KG1 (cell line): ENCODE measurements around the gene EPS8.
A peak's percentile ranks its signal among the peaks of the same experiment; 100 is the strongest.
"Not testable (repeated sequence)": the region's sequence is repeated elsewhere in the genome, so short reads cannot be mapped to it uniquely, and the experiment has no call there.

Experiments used
- DNase-seq: peaks from one replicate; lab custom pipeline; 2025; lab: John Stamatoyannopoulos, UW

EPS8 gene

DNA sequence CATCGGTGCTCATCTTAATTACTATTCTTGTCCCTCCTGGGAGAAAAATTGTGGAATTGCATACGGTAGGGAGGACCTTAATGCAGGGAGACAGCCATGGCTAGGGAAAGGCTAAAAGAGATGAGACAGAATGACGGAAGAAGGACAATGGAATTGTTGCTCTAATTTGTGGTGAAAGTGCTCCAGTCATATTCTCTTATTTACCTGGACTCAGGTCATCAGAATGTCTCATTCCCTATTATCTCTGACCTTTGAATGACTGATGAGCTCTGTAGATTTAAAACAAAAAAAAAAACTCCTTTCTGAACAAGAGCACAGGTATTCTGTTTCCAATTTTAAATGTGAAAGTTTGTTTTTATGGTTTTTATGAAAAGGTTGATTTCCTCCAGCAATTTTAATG, 8.6 kb upstream of the EPS8 start:
- no peak for DNase-seq

DNA sequence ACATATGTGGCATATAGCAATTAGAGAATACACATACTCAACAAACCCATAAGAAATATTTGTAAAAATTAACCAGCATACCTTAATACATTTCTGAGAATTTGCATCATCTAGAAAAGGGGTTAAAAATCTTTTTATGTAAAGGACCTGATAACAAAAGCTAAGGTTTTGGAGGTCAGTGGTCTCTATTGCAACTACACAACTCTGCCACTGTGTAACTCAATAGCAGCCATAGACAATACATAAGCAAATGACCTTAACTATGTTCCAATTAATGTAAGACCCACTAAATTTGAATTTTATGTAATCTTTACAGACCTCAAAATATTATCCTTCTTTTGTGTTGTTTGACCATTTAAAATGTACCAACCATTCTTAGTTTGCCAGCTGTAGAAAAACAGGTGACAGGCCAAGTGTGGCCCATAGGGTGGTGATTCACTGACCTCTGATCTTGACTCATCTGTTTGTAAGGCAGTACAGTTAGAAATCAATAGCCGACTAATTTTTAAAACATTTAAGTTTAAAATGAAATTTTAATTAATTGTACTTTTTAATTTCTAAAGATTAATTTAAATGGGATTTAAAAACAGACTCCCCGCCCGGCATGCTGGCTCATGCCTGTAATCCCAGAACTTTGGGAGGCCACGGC, 7.4 kb upstream of the EPS8 start:
- no peak for DNase-seq

DNA sequence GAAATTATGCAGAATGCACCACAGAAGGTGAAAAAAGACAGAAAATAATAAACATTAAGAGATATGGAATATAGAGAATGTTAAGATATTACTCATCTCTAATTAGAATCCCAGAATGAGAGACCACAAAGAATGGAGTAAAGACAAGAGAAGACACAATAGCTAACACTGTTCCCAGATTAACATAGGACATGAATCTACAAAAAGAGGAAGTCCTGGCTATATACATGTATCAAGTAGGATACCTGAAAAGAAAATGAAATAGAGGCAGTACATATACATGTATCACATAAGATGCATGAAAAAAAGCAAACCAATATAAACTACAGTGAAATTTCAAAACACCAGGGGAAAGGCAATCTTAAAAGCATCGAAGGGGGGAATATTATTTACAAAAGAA, 5.6 kb upstream of the EPS8 start:
- no peak for DNase-seq

DNA sequence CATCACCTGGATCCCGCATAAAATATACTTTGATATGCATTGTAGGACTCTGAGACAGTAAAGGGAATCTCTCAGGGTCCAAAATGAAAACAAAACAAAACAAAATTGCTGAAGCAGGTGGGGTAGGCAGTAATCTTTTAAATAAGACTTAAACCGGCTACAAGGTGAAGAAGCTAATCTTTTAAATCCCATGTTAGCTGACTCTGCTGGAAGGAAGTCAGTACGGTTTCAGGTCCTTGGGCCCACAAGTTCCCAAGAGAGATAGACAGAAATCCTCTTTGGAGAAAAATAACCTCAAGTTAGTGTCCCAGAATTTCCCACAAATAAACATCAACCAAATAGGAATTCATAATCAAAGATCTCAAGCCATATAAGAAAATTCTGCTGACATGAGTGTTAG, 5.0 kb upstream of the EPS8 start:
- no peak for DNase-seq

DNA sequence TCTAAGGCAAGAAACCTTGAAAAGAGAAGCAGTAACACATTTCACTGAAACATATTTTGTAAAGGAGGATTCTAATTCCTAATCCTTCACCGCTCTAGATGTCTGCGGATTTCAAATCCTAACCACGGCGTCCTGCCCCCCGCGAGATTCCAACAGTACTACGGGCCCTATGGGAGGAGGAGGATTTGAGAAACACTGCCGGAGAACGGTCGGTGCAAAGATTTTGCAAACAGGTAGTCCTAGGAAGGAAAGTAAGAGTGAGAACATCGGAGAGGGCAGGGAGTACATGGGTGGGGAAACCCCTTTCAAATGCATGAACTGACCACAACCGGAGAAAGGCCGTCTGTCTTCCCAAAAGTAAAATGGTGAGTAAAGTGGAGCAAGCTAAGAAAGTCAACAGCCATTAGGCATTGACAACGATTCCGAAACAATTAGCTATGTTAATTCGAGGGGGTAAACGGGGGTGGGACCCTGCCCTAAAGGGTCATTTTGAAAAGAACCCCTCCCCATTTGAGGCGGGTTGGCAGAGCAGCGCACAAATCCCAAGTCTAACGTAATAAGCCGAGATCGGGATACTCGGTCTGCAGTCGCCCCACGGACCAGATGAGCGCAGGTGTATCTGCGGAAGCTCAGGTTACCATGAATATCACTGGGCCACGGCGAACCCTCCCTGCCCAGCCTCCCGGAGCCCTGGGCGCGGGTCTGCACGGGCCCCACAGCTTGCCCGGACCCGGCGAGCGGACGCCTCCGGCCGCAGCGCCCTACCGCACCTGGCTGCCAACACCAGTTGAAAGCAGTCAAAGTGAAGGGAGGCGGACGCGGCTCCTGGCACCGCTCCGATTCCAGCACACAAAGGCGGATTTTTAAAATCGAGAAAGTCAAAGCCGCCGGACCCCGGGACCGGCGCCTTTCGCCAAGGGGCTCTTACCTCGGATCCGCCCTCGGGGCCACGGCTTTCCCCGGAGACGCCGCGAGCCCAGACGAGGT, 662 bp downstream of the EPS8 start:
- DNase-seq: peak; percentile 39

DNA sequence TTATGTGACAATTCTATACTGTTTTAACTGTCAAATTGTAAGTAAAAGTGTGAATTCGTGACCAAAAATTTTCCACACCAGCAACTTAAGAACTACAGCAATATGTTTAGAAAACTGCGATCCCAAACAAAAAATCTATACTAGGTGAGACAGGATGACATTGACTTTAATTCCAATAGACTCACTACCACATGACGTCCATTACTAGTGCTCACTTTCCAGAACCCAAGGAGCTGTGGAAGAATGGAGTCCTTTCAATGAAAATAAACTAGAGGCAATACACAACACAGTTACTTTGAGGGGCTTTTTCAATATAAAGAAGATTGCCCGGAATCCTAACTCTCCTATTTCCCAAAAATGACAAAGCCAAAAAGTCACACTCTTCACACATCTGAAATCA, 1.4 kb downstream of the EPS8 start:
- DNase-seq: no peak

DNA sequence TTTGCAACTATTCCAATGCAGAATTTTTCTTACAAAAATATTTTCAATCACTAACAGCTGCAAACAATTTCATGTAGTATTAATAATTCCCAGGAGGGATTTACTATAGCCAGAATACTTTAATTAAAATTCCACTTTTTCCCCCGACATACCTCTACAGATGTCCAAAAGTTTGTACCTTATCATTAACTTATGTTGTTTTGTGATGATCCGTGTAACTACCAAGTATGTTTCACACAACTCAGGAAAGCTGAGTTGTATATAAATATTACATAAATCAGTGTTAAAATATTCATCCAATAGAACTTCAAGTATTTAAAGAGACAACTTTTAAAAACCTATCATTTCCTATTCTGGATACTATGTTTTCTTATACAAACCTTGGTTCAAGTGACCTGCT, 2.4 kb downstream of the EPS8 start:
- DNase-seq: no peak

DNA sequence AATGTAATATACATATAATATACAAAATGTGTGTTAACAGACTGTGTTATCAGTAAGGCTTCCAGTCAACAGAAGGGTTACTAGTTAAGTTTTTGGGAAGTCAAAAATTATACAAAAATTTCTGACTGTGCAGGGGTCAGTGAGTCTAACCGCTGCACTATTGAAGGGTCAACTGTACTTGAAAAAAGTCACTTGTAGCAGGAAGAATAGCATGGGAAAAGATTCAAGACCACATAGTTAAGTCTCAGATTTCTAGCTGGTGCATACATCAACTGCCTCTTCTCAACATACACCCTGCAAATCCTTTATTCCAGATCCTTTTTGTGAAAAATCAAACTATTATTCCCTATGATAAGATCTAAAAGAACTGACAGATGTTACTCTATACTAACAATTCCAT, 5.9 kb downstream of the EPS8 start:
- DNase-seq: no peak

DNA sequence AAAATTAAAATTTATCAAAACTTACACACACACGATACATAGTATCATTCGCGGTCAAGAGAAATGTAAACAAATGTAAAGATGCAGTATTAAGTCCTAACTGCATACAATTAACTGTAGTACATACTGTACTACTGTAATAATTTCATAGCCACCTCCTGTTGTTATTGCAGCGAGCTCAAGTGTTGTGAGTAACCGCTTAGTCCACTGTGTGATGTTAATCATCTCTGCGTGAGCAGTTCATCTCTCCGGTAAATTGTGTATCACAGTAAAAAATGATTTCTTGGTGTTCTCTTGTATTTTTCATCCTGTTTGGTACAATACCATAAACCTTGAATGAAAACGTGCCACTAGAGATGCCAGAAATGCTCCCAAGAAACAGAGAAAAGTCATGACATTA, 6.5 kb downstream of the EPS8 start:
- no peak for DNase-seq

DNA sequence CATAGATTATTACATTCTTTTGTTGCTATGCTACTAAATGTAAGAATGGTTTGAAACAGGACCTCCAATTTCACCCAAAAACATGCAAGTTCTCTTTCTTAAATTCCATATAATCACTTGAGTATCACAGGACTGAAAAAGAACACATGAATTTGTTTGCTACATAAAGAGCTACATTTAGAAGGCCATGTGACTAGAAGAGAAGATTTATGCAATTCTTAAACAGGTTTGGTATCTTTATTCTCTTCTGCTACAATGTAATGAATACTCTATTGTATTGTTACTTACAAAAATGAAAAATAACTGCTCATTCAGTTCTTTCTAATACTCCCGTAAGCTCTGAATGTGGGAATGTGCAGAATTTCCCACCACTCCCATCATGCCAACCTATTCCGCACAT, 9.3 kb downstream of the EPS8 start:
- DNase-seq: no peak

DNA sequence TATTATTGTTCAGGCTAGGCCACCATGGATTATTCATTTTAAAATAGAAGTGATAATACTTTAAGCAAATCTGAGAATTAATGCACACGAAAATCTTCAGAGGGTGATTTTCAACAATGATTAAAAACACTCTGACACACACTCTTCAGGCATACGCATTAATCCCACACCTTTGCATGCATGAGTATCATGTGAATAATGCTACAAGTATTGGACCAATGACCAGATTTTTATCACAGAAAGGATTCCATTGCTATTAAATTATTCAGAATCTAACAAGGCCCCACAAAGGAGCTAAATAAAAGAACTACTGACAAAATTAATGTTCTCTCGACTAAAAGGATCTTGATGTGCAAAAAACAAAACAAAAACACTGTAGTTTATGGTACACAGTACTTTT, 11.1 kb downstream of the EPS8 start:
- DNase-seq: no peak

DNA sequence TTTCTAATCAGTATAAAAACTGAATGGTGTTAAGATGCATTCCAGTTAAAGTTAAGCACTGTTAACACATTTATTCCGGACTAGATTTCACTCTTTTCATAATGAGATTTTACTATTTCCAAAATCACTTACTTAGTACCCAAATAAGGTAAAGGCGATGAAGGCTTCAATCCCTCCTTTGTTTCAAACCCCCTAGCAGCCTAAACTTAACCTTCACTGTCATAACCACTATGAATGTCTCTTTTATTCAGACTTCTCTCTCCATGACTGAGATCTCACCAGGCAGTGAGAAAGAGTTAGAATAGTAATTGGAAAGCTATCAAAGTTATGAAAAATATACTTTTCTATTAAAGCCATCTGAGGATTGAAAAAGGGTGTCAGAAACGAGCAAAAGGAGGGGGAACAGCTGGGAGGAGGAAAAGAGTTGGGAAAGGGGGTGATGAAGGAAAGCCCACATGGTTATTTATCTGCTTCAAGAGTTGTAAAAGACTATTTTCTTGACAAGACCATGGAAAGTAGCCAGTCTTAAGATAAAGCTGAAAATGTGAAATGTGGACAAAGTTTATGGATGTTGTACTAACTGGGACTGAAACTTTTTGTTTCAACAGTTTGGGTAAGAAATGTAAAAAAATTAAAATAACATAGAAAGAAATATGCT, 11.7 kb downstream of the EPS8 start:
- DNase-seq: no peak

DNA sequence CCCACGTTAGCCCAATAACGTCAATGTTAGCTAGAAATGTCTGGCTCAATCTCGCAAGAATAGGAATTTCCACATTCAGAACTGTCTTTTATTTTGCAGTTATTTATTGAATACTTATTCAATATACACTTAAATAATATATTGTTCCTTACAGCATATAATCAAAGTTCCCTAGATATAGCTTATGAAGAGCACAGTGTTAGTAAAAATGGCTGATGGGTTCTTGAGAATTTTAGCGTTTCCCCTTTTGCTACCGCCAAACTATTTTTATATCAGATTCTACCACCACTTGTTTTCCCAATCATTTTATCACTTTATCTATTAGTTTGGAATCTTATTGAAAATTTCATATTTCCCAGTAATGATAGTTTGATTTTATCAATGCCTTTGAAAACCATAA, 12.7 kb downstream of the EPS8 start:
- DNase-seq: no peak

DNA sequence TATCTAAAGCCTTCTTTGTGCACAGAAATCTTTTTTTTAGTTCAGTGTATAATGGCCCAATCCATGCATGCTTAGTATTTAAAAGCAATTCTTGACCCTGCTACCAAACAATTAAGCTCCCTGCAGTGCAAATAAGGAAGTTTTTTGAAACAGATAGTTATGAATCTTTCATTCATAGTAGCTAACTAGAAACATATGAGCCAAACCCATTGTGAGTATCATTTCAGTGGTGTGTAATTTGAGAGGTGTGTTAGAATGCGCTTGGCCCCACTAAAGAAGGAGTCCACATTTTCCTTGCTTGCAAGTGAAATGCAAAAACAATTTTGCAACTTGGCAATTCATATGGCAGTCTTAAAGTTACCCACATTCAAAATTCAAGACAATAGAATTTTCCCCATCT, 14.4 kb downstream of the EPS8 start:
- no peak for DNase-seq

DNA sequence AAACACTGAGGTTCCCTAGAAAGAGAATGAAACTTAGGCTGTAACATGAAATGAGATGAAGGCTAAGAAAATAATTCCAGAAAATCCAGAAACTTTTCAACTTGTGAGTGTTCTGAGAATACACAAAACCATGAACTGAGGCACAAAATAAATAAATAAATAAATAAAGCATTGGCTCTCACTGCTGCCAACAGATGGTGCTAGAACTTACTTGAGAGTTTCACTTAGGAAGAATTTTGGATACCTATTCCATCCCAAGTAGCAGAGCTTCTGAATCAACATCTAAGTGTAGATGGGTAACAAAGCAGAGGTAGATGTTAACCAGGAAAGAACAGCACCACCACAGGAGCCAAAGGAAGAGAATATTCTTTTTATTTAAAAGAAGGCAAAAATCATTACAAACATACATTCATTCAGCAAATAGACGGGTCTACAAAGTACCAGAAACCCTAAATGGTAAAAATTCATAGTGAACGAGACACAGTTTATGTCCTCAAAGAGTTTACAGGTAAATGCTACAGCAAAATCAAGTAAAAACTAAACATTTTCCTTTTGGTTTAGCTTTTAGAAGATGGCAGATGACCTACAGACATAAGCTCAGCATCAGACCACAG, 16.7 kb downstream of the EPS8 start:
- no peak for DNase-seq

DNA sequence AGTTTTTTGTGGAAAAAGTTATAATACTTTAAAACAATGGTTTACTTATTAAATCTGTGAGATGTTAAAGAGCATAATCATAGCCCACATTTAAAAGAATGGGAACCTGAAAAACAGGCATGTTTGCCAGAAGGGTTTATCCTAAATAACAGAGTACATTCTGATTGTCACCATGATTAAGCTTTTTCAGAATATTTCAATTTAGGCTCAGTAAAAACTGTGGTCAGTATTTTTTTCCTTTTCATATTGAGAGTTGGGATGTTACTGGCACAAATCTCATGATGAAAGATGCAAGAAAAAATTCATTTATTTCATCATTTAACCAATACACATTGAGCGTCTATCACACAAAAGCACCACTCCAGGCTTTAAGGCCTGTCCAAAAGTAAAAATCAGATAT, 18.6 kb downstream of the EPS8 start:
- no peak for DNase-seq

DNA sequence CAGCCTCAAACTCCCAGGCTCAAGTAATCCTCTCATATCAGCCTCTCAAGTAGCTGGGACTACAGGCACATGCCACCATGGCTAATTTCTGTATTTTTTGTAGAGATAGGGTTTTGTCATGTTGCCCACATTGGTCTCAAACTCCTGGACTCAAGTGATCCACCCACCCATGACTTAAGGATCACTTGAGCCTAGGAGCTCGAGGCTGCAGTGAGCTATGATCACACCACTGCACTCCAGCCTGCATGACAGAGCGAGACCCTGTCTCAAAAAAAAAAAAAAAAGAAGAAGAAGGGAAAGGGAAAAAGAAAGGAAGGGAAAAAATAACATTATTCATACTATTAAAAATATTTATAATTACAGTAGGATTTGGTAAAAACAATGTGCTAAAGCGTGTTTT, 19.2 kb downstream of the EPS8 start:
- no peak for DNase-seq

DNA sequence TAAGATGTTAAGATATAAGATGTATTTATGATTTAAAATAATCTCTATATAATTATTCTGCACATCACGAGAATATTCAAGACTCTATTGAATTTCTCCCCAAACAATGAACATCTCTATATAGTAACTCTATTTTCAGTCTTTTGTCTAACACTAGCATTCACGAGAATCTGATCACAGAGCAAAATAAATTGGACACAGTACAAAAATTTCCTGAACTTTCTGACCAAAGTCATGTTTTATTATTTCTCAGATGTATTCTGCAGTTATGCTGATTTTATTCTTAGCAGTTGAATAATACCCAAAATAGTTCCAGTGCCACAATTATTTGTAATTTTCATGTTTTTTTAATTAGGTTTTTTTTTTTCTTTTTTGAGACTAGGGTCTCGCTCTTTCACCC, 19.6 kb downstream of the EPS8 start:
- no peak for DNase-seq

DNA sequence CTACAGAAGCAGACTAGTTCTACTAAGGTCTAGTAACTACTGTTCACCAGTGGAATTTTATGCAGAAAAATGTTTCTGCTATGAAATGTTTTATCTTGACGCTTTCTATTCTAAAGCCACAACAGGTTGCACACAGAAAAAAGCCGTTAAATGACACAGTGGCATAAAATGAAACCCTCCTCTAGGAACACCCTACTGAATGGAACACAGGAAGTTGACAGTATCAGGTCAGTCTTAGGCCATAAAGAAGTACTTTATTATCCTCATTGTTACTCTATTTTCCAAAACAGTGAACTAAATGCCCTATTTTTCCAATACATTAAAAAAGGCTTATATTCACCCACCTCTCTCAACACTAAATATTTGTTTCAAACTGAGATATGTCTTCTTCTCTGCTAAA, 21.9 kb downstream of the EPS8 start:
- DNase-seq: no peak

DNA sequence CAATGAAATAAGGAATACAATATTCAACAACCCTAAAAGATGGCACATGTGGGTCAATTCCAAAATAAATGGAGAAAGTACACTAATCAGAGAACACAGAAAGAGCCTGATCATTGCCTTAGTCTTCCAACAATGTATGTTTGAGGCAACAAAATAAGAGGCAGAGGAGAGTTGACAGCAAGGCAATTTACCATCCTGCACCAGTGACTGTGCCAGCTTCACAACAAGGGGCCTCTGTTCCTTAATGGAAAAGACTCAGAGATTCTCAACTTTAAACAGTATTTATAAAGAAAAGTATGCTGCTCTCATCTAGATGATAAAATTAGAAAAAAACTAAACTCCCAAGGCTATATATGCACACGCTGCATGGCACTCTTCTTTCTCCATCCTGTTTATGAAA, 25.9 kb downstream of the EPS8 start:
- DNase-seq: no peak

DNA sequence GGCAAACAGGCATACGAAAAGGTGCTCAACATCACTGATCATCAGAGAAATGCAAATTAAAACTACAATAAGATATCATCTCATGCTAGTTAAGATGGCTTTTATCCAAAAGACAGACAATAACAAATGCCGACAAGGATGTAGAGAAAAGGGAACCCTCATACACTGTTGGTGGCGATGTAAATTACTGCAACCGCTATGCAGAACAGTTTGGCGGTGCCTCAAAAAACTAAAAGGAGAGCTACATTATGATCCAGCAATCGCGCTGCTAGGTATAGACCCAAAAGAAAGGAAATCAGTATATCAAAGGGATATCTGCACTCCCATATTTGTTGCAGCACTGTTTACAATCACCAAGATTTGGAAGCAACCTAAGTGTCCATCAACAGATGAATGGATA, 27.0 kb downstream of the EPS8 start:
- not testable (repeated sequence) for DNase-seq

DNA sequence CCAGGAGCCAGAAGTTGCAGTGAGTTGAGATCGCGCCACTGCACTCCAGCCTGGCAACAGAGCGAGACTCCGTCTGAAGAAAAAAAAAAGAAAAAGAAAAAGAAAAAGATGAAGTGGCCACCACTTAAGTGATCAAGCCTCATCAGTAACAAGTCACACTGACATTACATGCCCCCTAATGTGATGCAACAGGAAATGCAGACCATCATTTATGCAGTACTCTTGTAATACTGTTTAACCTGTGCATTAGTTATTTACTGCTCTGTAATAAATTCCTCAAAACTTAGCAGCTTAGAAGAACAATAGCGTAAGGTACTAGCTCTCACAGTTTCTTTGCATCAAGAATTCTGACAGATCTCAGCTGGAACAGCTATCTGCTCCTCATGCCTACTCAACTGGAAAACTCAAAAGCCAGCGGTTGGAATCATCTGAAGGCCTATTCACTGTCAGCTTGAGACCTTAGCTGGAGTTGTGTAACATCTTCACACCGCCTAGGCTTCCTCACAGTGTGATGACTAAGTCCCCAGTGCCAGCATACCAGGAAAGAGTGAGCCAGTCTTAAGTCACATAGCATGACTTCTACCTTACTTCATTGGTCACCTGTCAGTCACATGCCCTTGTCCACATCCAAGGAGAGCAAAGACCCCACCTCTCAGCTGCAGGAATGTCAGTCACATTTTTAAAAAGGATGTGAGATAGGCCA, 31.5 kb downstream of the EPS8 start:
- no peak for DNase-seq
